Endothelial cell of umbilical vein (primary cell): ENCODE measurements around the gene CHD9. TPM values are rescaled to one million over a fixed set of nuclear protein-coding genes. Genes with fewer than 3 reads are reported as not detected.

ENCODE experiments used
- BruUV-seq: library from RNA; stranded (reverse); fragments of 400-500 nt; replicated peaks from 2 replicates; lab custom pipeline; 2021; lab: Mats Ljungman, UMichigan
- CTCF ChIA-PET: fragments of 300-600, 350-600 bp; sonication (Branson Sonifier 250); formaldehyde crosslinking; loops from one replicate; lab custom pipeline; 2021; ENCODE audit warnings: antibody characterized with exemption, inconsistent platforms; lab: Charles Lee
- POLR2A ChIA-PET: fragments of 300-600, 350-600 bp; sonication (Branson Sonifier 250); formaldehyde crosslinking; loops from one replicate; lab custom pipeline; 2021; ENCODE audit warnings: antibody characterized with exemption, inconsistent platforms; lab: Charles Lee
- DNase-seq: peaks from one replicate; pipeline ENCODE4 v3.0.0-alpha.2; 2011; ENCODE audit warnings: low read depth, low spot score
- FAIRE-seq: peaks from 2 replicates; lab custom pipeline; 2011; peaks lifted over from hg19 to GRCh38; lab: Jason Lieb, UNC
- H2AFZ ChIP-seq: 2 replicates; pipeline ENCODE4 v1.6.0; 2012; ENCODE audit warnings: low read depth, low read length, control low read depth, inconsistent platforms
- H3K27ac ChIP-seq: 2 replicates; pipeline ENCODE4 v1.5.1; 2011; ENCODE audit warnings: low read depth, mild to moderate bottlenecking, control low read depth, low read length, moderate library complexity; ENCODE audit not compliant: insufficient read depth
- H3K27me3 ChIP-seq, 2 experiments: 2 replicates each; pipeline versions ENCODE4 v1.6.0 to v1.6.1; 2011; ENCODE audit warnings: low read length in 2 of 2, mixed read lengths in 1 of 2; ENCODE audit not compliant: control insufficient read depth in 2 of 2, insufficient read depth in 2 of 2
- H3K36me3 ChIP-seq, 2 experiments: 2 replicates in 1 of 2; 3 replicates in 1 of 2; pipeline ENCODE4 v1.5.1; 2011; ENCODE audit warnings: low read length in 2 of 2, mild to moderate bottlenecking in 1 of 2, moderate library complexity in 1 of 2; ENCODE audit not compliant: control insufficient read depth in 2 of 2, insufficient read depth in 2 of 2; ENCODE audit errors: extremely low read depth in 1 of 2
- H3K4me1 ChIP-seq: 3 replicates; pipeline ENCODE4 v1.5.1; 2011; ENCODE audit warnings: mild to moderate bottlenecking, low read length; ENCODE audit not compliant: control insufficient read depth, insufficient read depth; ENCODE audit errors: extremely low read depth
- H3K4me2 ChIP-seq: 2 replicates; pipeline ENCODE4 v1.6.1; 2011; ENCODE audit warnings: low read length, control low read depth, mixed read lengths; ENCODE audit not compliant: insufficient read depth
- H3K4me3 ChIP-seq, 3 experiments: fragments of 200-600 bp in 1 of 3; sonication (generic), shearing (Covaris generic) in 1 of 3; replicated peaks in 1 of 3; 2 replicates each; pipeline ENCODE4 v1.5.1; 2011 to 2016; ENCODE audit warnings: control low read depth in 3 of 3, low read length in 3 of 3, mild to moderate bottlenecking in 2 of 3, inconsistent platforms in 1 of 3, low read depth in 1 of 3, moderate library complexity in 1 of 3; ENCODE audit not compliant: insufficient read depth in 1 of 3
- H3K79me2 ChIP-seq: 2 replicates; pipeline ENCODE4 v1.6.0; 2012; ENCODE audit warnings: low read length, inconsistent platforms; ENCODE audit not compliant: control insufficient read depth, insufficient read depth
- H3K9ac ChIP-seq: replicated peaks from 2 replicates; pipeline ENCODE3; 2011; ENCODE audit warnings: low read length, control low read depth; ENCODE audit not compliant: insufficient read depth; ENCODE audit errors: extremely low read depth
- H3K9me1 ChIP-seq: replicated peaks from 3 replicates; pipeline ENCODE4 v1.6.0; 2011; ENCODE audit warnings: mild to moderate bottlenecking, low read length; ENCODE audit not compliant: control insufficient read depth, insufficient read depth; ENCODE audit errors: extremely low read depth
- H3K9me3 ChIP-seq: replicated peaks from 2 replicates; pipeline ENCODE4 v1.5.1; 2012; ENCODE audit warnings: low read length, inconsistent platforms; ENCODE audit not compliant: control insufficient read depth, insufficient read depth
- H4K20me1 ChIP-seq: replicated peaks from 2 replicates; pipeline ENCODE3; 2011; ENCODE audit warnings: mild to moderate bottlenecking, low read length; ENCODE audit not compliant: control insufficient read depth, insufficient read depth; ENCODE audit errors: extremely low read depth
- CTCF ChIP-seq, 2 donors: IDR thresholded peaks; 1 replicate in 1 of 2; 2 replicates in 1 of 2; pipeline ENCODE4 v1.5.1; 2011; ENCODE audit warnings: low read length in 2 of 2, mild to moderate bottlenecking in 2 of 2, moderate library complexity in 2 of 2, control low read depth in 1 of 2, inconsistent platforms in 1 of 2, low read depth in 1 of 2; ENCODE audit not compliant: insufficient read depth in 1 of 2; ENCODE audit errors: extremely low read depth in 1 of 2
- EZH2 ChIP-seq: IDR thresholded peaks from 2 replicates; pipeline ENCODE4 v1.6.1; 2012; ENCODE audit warnings: borderline replicate concordance, low read depth, mild to moderate bottlenecking, moderate library complexity, low read length, inconsistent platforms; ENCODE audit not compliant: severe bottlenecking
- FOS ChIP-seq: IDR thresholded peaks from 2 replicates; pipeline ENCODE4 v1.6.1; 2011; ENCODE audit warnings: mild to moderate bottlenecking, low read length, moderate library complexity, borderline replicate concordance; ENCODE audit not compliant: insufficient read depth
- GATA2 ChIP-seq: IDR thresholded peaks from 2 replicates; pipeline ENCODE4 v1.7.0; 2011; ENCODE audit warnings: low read depth, mild to moderate bottlenecking, moderate library complexity, mixed read lengths, low read length; ENCODE audit not compliant: insufficient read length, insufficient read depth
- JUN ChIP-seq: IDR thresholded peaks from 2 replicates; pipeline ENCODE4 v1.6.1; 2011; ENCODE audit warnings: borderline replicate concordance, low read depth; ENCODE audit not compliant: insufficient read length, insufficient read depth
- MAX ChIP-seq: IDR thresholded peaks from 2 replicates; pipeline ENCODE4 v1.6.1; 2011; ENCODE audit not compliant: insufficient read depth, insufficient read length
- MYC ChIP-seq: IDR thresholded peaks from one replicate; pipeline ENCODE4 v1.6.1; 2011; ENCODE audit warnings: mild to moderate bottlenecking, low read depth, low read length
- POLR2A ChIP-seq: IDR thresholded peaks from 2 replicates; pipeline ENCODE4 v1.6.1; 2012; ENCODE audit warnings: low read depth, mild to moderate bottlenecking, control low read depth, low read length
- POLR2AphosphoS5 ChIP-seq: IDR thresholded peaks from 2 replicates; pipeline ENCODE4 v1.6.1; 2012; ENCODE audit warnings: low read depth, mild to moderate bottlenecking, control low read depth, low read length, moderate library complexity; ENCODE audit not compliant: insufficient read depth
- dilution Hi-C: fragments of 300-500 bp; cut with MboI; formaldehyde crosslinking; loops from one replicate; pipeline ENCODE4 v1.15.0; 2019; ENCODE audit warnings: low sequenced_read_pairs; ENCODE audit not compliant: extremely low pct_ligation_motif_present
- intact Hi-C: fragments of 100-400 bp; cut with micrococcal nuclease; formaldehyde crosslinking; loops from one replicate; pipeline ENCODE4 v1.10.0; 2022
- polyA plus RNA-seq, 4 experiments: library from polyadenylated mRNA; depleted of rRNA in 3 of 4; stranded (reverse) in 3 of 4; unstranded in 1 of 4; fragments of >200 nt; gene quantifications; 2 replicates each; pipeline versions ENCODE4 v1.2.1 to v1.2.3, GENCODE V29; 2011 to 2012; ENCODE audit warnings: missing spikeins in 1 of 4
- total RNA-seq: library from RNA; stranded (reverse); gene quantifications from 2 replicates; pipeline ENCODE4 v1.2.3, GENCODE V29; 2021

The CHD9 gene
- total and polyA plus RNA-seq, 2 donors (not counting 3 experiments of a cell fraction or from before 2014, with no cell fraction given), result 9.9 to 59.2 TPM

GRCh38 chr16:53202398-53202797 is 147.6 kb downstream of the CHD9 start:
- H4K20me1 ChIP-seq, result no peaks in the 10 kb centered on the region
- no peak overlapping the region for H3K4me3 ChIP-seq
- DNase-seq (no peak), FAIRE-seq (no peak)
- no peaks in the 10 kb centered on the region for H3K27me3 ChIP-seq
- no peaks in the 10 kb centered on the region for H3K9me3 ChIP-seq
- H3K4me2 ChIP-seq, result no peak overlapping the region
- no peak overlapping the region for H2AFZ ChIP-seq
- ChIA-PET POLR2A (interaction anchor here (0.5 kb wide), 1 partner anchor 50 kb away, joined by 6 read pairs; no protein-coding TSS in a partner anchor), CTCF (interaction anchor here (1.6 kb wide), 1 partner anchor 147 kb away, joined by 7 read pairs; no protein-coding TSS in a partner anchor)
- H3K79me2 ChIP-seq, result peaks cover 8% of the 10 kb centered on the region
- peaks cover 4% of the 10 kb centered on the region for H3K4me1 ChIP-seq
- H3K9me1 ChIP-seq, result no peaks in the 10 kb centered on the region
- intact Hi-C loops, result no loop called here
- no TSS peak for BruUV-seq
- no peak overlapping the region for H3K27ac ChIP-seq
- TF ChIP-seq FOS, result no peak
- TF ChIP-seq POLR2AphosphoS5, result no peak
- no peak for TF ChIP-seq GATA2
- no peak for TF ChIP-seq MYC
- no peak for TF ChIP-seq POLR2A
- no peak for TF ChIP-seq CTCF (IDR thresholded peaks at IDR 0.05; ENCODE audit: extremely low read depth in 1 of 2, insufficient read depth in 1 of 2, low read depth in 1 of 2, low read length in 2 of 2)
- TF ChIP-seq MAX, result no peak
- TF ChIP-seq JUN, result no peak
- no peak for TF ChIP-seq EZH2
- dilution Hi-C loops, result no loop called here
- no peak overlapping the region for H3K9ac ChIP-seq
- H3K36me3 ChIP-seq, result no peaks in the 10 kb centered on the region
